NCI-H1417 (cell line): ENCODE measurements around the gene RAD51D.
"Not testable (repeated sequence)": the region's sequence is repeated elsewhere in the genome, so short reads cannot be mapped to it uniquely, and the experiment has no call there.

Source experiments
- DNase-seq, 3 experiments: peaks; one replicate each; lab custom pipeline; 2025; lab: John Stamatoyannopoulos, UW

The RAD51D gene

GRCh38 chr17:35090707-35091106 is 29.0 kb downstream of the RAD51D start:
- DNase-seq: not testable (repeated sequence)

GRCh38 chr17:35089586-35090296 is 29.9 kb downstream of the RAD51D start:
- DNase-seq: no peak

- DNase-seq: peak; percentile 86 to 93 (median 89)
Observed at GRCh38 chr17:35088881-35089585, 30.6 kb downstream of the RAD51D start.

GRCh38 chr17:35088356-35088880 is 31.2 kb downstream of the RAD51D start:
- peak; percentile 62 to 78 (median 75) for DNase-seq

GRCh38 chr17:35087731-35088355 is 31.8 kb downstream of the RAD51D start:
- peak in 1 of 3 experiments; percentile 75 for DNase-seq

- DNase-seq: no peak
Observed at GRCh38 chr17:35086931-35087573, 32.6 kb downstream of the RAD51D start.

- no peak for DNase-seq
Observed at GRCh38 chr17:35086164-35086563, 33.5 kb downstream of the RAD51D start.

- DNase-seq: no peak
Observed at GRCh38 chr17:35084987-35085386, 34.7 kb downstream of the RAD51D start.

GRCh38 chr17:35083071-35083470 is 36.6 kb downstream of the RAD51D start:
- no peak for DNase-seq

GRCh38 chr17:35082073-35082657 is 37.5 kb downstream of the RAD51D start:
- peak in 1 of 3 experiments; percentile 43 for DNase-seq

GRCh38 chr17:35081638-35082037 is 38.0 kb downstream of the RAD51D start:
- no peak for DNase-seq

GRCh38 chr17:35080536-35080935 is 39.1 kb downstream of the RAD51D start:
- DNase-seq: no peak

- DNase-seq: no peak
Observed at GRCh38 chr17:35079547-35080423, 39.9 kb downstream of the RAD51D start.

- DNase-seq: no peak
Observed at GRCh38 chr17:35076874-35077273, 42.8 kb downstream of the RAD51D start.

GRCh38 chr17:35074711-35075707 is 44.7 kb downstream of the RAD51D start:
- DNase-seq: no peak

- DNase-seq: no peak
Observed at GRCh38 chr17:35073991-35074627, 45.6 kb downstream of the RAD51D start.

GRCh38 chr17:35073183-35073790 is 46.4 kb downstream of the RAD51D start:
- DNase-seq: no peak

GRCh38 chr17:35069311-35069710 is 50.3 kb downstream of the RAD51D start:
- DNase-seq: no peak

- no peak for DNase-seq
Observed at GRCh38 chr17:35068249-35068648, 51.4 kb downstream of the RAD51D start.
